HG03097 (cell line): Measurements from ENCODE around the gene TMPRSS2.
A peak's percentile ranks its signal among the peaks of the same experiment; 100 is the strongest.
"Not testable (repeated sequence)": the region's sequence is repeated elsewhere in the genome, so short reads cannot be mapped to it uniquely, and the experiment has no call there.

Experiments
- ATAC-seq: cut with Tn5 transposase; IDR thresholded peaks from one replicate; pipeline ENCODE4 v1.9.1; 2021; ENCODE audit not compliant: unreplicated experiment, low FRiP score

Gene TMPRSS2

GRCh38 chr21:41429305-41429704 is 78.7 kb downstream of the TMPRSS2 start:
- ATAC-seq: no peak

GRCh38 chr21:41428847-41429246 is 79.1 kb downstream of the TMPRSS2 start:
- ATAC-seq: no peak

GRCh38 chr21:41428311-41428710 is 79.6 kb downstream of the TMPRSS2 start:
- ATAC-seq: no peak

- no peak for ATAC-seq
Observed at GRCh38 chr21:41427556-41427955, 80.4 kb downstream of the TMPRSS2 start.

GRCh38 chr21:41426676-41427404 is 81.1 kb downstream of the TMPRSS2 start:
- ATAC-seq: no peak

- peak; percentile 87 for ATAC-seq
Observed at GRCh38 chr21:41425954-41426675, 81.8 kb downstream of the TMPRSS2 start, which contains the start of gene MX1. Gene MX1 (plus strand): TSS chr21:41426239. CDS start chr21:41432071, 5,832 bp downstream.

GRCh38 chr21:41425588-41425953 is 82.4 kb downstream of the TMPRSS2 start:
- no peak for ATAC-seq

- not testable (repeated sequence) for ATAC-seq
Observed at GRCh38 chr21:41423305-41423636, 84.7 kb downstream of the TMPRSS2 start.

GRCh38 chr21:41422546-41423304 is 85.2 kb downstream of the TMPRSS2 start:
- ATAC-seq: no peak

GRCh38 chr21:41420998-41421397 is 87.0 kb downstream of the TMPRSS2 start:
- not testable (repeated sequence) for ATAC-seq

- peak; percentile 64 for ATAC-seq
Observed at GRCh38 chr21:41419921-41420862, 87.8 kb downstream of the TMPRSS2 start.

- ATAC-seq: no peak
Observed at GRCh38 chr21:41418956-41419680, 88.8 kb downstream of the TMPRSS2 start.

- no peak for ATAC-seq
Observed at GRCh38 chr21:41418393-41418792, 89.6 kb downstream of the TMPRSS2 start.

GRCh38 chr21:41417505-41417904 is 90.5 kb downstream of the TMPRSS2 start:
- ATAC-seq: not testable (repeated sequence)
